ENCODE measurements around the gene SCRN1.

GRCh38 chr7:29972315-29972669 lies 17.3 kb downstream of the SCRN1 start:
- no peak for TF ChIP-seq CTCF (conservative IDR thresholded peaks at IDR 0.05 in 1 of 2, IDR thresholded peaks at IDR 0.05 in 1 of 2; ENCODE audit: extremely low read depth in 1 of 2, insufficient read depth in 1 of 2, low read depth in 1 of 2, low read length in 2 of 2)
- TF ChIP-seq EZH2 (IDR thresholded peaks at IDR 0.05; ENCODE audit: borderline replicate concordance, low read length) = no peak

Measured in mammary epithelial cell (primary cell).